Psoas muscle (tissue), 8 donors: ENCODE data around the gene MAP4K3. TPM values are rescaled to one million over a fixed set of nuclear protein-coding genes. Genes with fewer than 3 reads are reported as not detected.
"Not testable (repeated sequence)": the region's sequence is repeated elsewhere in the genome, so short reads cannot be mapped to it uniquely, and the experiment has no call there.

Experiments used
- ATAC-seq, 4 donors: fragments of 200-7000 bp; cut with Tn5 transposase; one replicate each; pipeline ENCODE4 v1.9.1; 2020; ENCODE audit warnings: moderate library complexity in 3 of 4, mild to moderate bottlenecking in 2 of 4
- DNase-seq, 2 donors: peaks; one replicate each; pipeline ENCODE4 v3.0.0-alpha.2; 2020
- H3K27ac ChIP-seq: fragments of 200-600 bp; one replicate; pipeline ENCODE4 v1.8.0; 2022
- H3K27me3 ChIP-seq, 3 donors: fragments of 200-600 bp in 1 of 3; one replicate each; pipeline versions ENCODE4 v1.6.1 to v1.8.0; 2013 to 2022; ENCODE audit warnings: low read length in 2 of 3, mild to moderate bottlenecking in 2 of 3, moderate library complexity in 1 of 3; ENCODE audit not compliant: insufficient read depth in 3 of 3
- H3K36me3 ChIP-seq, 2 donors: fragments of 200-600 bp in 1 of 2; one replicate each; pipeline versions ENCODE4 v1.6.1 to v1.8.0; 2013 to 2022; ENCODE audit warnings: low read depth in 1 of 2, mild to moderate bottlenecking in 1 of 2, moderate library complexity in 1 of 2; ENCODE audit not compliant: insufficient read depth in 1 of 2
- H3K4me1 ChIP-seq: fragments of 200-600 bp; one replicate; pipeline ENCODE4 v1.8.0; 2022
- H3K4me3 ChIP-seq: fragments of 200-600 bp; one replicate; pipeline ENCODE4 v1.8.0; 2022; ENCODE audit warnings: mild to moderate bottlenecking
- H3K9me3 ChIP-seq: fragments of 200-600 bp; one replicate; pipeline ENCODE4 v1.8.0; 2022
- WGBS, 3 donors: extraction: QIAGEN DNeasy Blood & Tissue Kit; methylation state at CpG; one replicate each; pipeline versions ENCODE4 v1.1.6 to v1.1.7; 2013; 5-methylcytosine and 5-hydroxymethylcytosine counted together
- intact Hi-C, 2 donors: fragments of 100-400 bp; cut with DNase I; formaldehyde crosslinking; loops; one replicate each; pipeline versions ENCODE4 v1.11.0 to v1.14.2; 2022
- polyA plus RNA-seq, 3 donors: library from polyadenylated mRNA; stranded (reverse); fragments of 200-250 nt; gene quantifications; one replicate each; pipeline ENCODE4 v1.2.3, GENCODE V29; 2013
- total RNA-seq, 4 donors: library from RNA; stranded (reverse); fragmentation: NEBNext Ultra II Directional in 2 of 4; extraction: Animal tissue kit (Norgen Biotek cat#: 25700) in 2 of 4; gene quantifications; one replicate each; pipeline versions ENCODE4 v1.2.1 to v1.2.4, GENCODE V29; 2021 to 2023
- TF ChIP-seq, protein P1 (sequence below): fragments of 200-600 bp; IDR thresholded peaks from one replicate; pipeline ENCODE4 v1.8.0; 2022; ENCODE audit warnings: antibody characterized with exemption
- donor health status: healthy with polysubstance abuse.
- donor health status: DM: no; HTN: no; CAD: no; lungs with moderate emphysema.
- donor health status: Bipolar disorder and iron deficiency.
- donor health status: healthy.
- donor health status: DM: yes; HTN: yes; CAD: no.
- donor health status: DM: no; HTN: no; CAD: no.
- donor health status: DM: no; HTN: no; CAD: no.
- donor health status: DM: yes; HTN: yes; CAD: no.

MAP4K3 gene
- total and polyA plus RNA-seq, 7 donors = 8.4 to 47.7 (median 31.0) TPM

DNA sequence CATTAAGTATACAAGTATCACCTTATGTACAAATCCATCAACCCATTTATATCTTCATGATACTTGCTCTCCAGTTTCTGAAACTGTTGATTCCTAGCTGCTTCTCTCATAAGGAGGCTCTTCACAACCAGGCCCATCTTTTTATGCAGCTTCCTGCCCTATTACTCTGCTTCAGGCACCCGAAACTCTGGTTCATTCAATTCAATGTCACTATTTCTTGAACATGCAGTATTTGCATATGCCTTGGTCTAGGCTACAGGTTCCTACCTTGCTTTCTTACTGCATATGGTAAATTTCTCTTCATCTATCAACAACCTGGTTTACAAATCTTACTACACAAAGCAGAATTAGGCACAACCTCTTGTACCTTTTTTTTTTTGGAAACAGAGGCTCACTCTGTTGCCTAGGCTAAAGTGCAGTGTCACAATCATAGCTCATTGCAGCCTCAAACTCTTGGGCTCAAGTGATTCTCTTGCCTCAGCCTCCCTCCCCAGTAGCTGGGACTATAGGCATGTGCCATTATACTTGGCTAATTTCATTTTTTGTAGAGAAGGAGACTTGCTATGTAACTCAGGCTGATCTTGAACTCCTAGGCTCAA lies 190.6 kb downstream of the MAP4K3 start:
- TF ChIP-seq, protein P1, sequence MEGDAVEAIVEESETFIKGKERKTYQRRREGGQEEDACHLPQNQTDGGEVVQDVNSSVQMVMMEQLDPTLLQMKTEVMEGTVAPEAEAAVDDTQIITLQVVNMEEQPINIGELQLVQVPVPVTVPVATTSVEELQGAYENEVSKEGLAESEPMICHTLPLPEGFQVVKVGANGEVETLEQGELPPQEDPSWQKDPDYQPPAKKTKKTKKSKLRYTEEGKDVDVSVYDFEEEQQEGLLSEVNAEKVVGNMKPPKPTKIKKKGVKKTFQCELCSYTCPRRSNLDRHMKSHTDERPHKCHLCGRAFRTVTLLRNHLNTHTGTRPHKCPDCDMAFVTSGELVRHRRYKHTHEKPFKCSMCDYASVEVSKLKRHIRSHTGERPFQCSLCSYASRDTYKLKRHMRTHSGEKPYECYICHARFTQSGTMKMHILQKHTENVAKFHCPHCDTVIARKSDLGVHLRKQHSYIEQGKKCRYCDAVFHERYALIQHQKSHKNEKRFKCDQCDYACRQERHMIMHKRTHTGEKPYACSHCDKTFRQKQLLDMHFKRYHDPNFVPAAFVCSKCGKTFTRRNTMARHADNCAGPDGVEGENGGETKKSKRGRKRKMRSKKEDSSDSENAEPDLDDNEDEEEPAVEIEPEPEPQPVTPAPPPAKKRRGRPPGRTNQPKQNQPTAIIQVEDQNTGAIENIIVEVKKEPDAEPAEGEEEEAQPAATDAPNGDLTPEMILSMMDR = no peak
- H3K36me3 ChIP-seq = peaks cover 0 to 37% of the 10 kb centered on the region in 2 donors
- no peaks in the 10 kb centered on the region for H3K9me3 ChIP-seq
- no peaks in the 10 kb centered on the region for H3K27me3 ChIP-seq
- ATAC-seq (peak in 2 of 4 donors; percentile 11 to 20), DNase-seq (no peak)
- H3K4me1 ChIP-seq = no peaks in the 10 kb centered on the region
- H3K27ac ChIP-seq = no peak overlapping the region
- 86 to 95% (median 88%) methylated on average over 1 of the region's 1 CpG for WGBS, 3 donors
- intact Hi-C loops = no loop called here
- H3K4me3 ChIP-seq = no peak overlapping the region

DNA sequence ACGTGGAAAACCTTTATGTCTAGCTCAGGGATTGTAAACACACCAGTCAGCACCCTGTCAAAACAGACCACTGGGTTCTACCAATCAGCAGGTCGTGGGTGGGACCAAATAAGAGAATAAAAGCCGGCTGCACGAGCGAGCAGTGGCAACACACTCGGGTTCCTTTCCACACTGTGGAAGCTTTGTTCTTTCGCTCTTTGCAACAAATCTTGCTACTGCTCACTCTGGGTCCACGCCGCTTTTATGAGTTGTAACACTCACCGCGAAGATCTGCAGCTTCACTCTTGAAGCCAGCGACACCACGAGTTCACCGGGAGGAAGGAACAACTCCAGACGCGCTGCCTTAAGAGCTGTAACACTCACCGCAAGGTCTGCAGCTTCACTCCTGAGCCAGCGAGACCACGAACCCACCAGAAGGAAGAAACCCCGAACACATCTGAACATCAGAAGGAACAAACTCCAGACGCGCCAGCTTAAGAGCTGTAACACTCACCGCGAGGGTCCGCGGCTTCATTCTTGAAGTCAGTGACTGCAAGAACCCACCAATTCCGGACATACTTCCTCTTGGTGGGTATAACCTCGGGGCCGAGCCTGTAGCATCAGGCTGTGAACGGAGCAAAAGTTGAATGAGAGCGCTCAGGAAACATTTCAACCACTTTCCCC lies 192.0 kb downstream of the MAP4K3 start:
- H3K4me1 ChIP-seq, H3K9me3 ChIP-seq, H3K27ac ChIP-seq, intact Hi-C loops, H3K4me3 ChIP-seq, DNase-seq, ATAC-seq, H3K27me3 ChIP-seq: not testable (repeated sequence)
- peaks cover 0 to 24% of the 10 kb centered on the region in 2 donors for H3K36me3 ChIP-seq
- 89% methylated on average over 31 of the region's 31 CpGs for WGBS, 3 donors

DNA sequence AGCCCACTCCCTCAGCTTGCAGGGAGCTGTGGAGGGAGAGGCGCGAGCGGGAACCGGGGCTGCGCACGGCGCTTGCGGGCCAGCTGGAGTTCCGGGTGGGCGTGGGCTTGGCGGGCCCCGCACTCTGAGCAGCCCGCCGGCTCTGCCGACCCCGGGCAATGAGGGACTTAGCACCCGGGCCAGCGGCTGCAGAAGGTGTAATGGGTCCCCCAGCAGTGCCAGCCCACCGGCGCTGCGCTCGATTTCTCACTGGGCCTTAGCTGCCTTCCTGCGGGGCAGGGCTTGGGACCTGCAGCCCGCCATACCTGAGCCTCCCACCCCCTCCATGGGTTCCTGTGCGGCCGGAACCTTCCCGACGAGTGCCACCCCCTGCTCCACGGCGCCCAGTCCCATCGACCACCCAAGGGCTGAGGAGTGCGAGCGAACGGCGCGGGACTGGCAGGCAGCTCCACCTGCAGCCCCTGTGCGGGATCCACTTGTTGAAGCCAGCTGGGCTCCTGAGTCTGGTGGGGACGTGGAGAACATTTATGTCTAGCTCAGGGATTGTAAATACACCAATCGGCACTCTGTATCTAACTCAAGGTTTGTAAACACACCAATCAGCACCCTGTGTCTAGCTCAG lies 192.7 kb downstream of the MAP4K3 start:
- WGBS, 3 donors = 92 to 94% (median 93%) methylated on average over 37 to 39 of the region's 39 CpGs
- H3K36me3 ChIP-seq = peaks cover 0 to 16% of the 10 kb centered on the region in 2 donors
- H3K9me3 ChIP-seq, H3K4me1 ChIP-seq, H3K27me3 ChIP-seq, DNase-seq, H3K4me3 ChIP-seq, H3K27ac ChIP-seq, intact Hi-C loops, ATAC-seq: not testable (repeated sequence)

DNA sequence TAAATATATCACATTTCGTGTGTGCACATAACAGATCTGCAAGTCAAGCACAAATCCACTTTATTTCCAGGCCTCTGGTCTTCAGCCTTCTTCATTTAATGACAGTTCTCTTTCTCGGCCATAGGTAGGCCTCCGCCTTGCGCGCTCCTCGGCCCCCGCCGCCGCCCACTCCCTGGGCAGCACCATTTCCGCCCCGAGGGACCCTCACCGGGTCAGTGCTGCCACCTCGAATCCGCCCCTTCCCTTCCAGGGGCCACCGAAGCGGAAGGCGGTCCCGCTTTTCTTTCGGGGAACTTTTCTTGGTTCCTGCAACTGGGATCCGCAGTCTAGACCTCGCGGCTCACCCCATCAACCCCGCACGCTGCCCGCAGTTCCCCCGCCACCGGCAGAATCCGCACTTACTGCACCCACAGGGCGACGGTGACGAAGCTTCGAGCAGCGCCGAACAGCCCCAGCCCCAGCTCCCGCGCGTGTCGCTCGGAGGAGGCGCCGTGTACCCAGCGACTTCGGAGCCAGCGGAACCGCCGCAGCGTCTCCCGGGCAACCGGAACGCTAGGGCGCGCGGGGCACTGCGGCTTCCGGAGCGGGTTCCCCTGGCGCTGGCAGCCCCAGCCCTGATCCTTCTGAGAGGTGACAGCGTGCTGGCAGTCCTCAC lies 193.5 kb downstream of the MAP4K3 start, which contains the start of gene CDKL4:
TSS of gene CDKL4 (minus strand) at position 502 of the 655 bp plus-strand sequence.
- H3K4me1 ChIP-seq = no peaks in the 10 kb centered on the region
- no peaks in the 10 kb centered on the region for H3K27me3 ChIP-seq
- TF ChIP-seq, protein P1 = no peak
- no peak within 1 kb of the TSS for H3K27ac ChIP-seq
- intact Hi-C loops = no loop called here
- H3K36me3 ChIP-seq = peaks cover 0 to 9% of the 10 kb centered on the region in 2 donors
- peak; percentile 33 to 57 (median 38) for ATAC-seq
- WGBS, 3 donors = 56 to 76% (median 58%) methylated on average over 57 to 58 of the region's 58 CpGs
- H3K9me3 ChIP-seq = no peaks in the 10 kb centered on the region
- DNase-seq = peak in 1 of 2 donors; percentile 22
- no peak within 1 kb of the TSS for H3K4me3 ChIP-seq

DNA sequence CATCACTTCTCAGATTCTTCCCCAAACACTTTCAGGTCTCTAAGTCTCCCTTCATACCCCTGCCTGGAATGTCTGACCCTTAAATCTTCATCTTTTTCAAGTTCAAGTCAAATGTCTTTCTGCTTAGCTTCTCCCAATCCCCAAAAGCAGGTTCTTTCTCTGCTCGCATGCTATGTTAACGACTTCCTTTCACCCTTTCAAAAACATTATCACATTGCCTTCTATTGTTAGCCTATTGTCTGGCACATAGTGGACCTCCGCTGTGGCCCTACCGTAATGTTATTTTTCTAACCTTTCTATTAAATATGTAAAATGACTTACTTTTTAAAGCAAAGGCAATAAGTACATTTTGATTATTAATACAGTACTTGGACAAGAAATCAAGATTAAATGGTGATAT lies 195.5 kb downstream of the MAP4K3 start:
- H3K27ac ChIP-seq = no peak overlapping the region
- no peaks in the 10 kb centered on the region for H3K4me1 ChIP-seq
- TF ChIP-seq, protein P1 = no peak
- H3K9me3 ChIP-seq = peaks cover 9% of the 10 kb centered on the region
- no peak overlapping the region for H3K4me3 ChIP-seq
- intact Hi-C loops = no loop called here
- ATAC-seq (no peak), DNase-seq (no peak)
- no peaks in the 10 kb centered on the region for H3K36me3 ChIP-seq
- 57 to 67% (median 59%) methylated on average over 4 of the region's 4 CpGs for WGBS, 3 donors
- no peaks in the 10 kb centered on the region for H3K27me3 ChIP-seq
